Measurements from ENCODE around the gene ACVR1B. TPM values are rescaled to one million over a fixed set of nuclear protein-coding genes. Genes with fewer than 3 reads are reported as not detected.

Gene ACVR1B
- total and polyA plus RNA-seq, 2 of the 8 experiments (the other 6 are each of a cell fraction or from before 2014, with no cell fraction given), result 16.0 to 19.2 TPM

GRCh38 chr12:52044292-52044983 is 92.9 kb downstream of the ACVR1B start:
- Histone ChIP-seq H3K23me2 (ENCODE audit: low read depth, low read length) (no peaks in the 10 kb centered on the region), H3K36me3 (ENCODE audit: control insufficient read depth in 2 of 4, insufficient read depth in 4 of 4, low read length in 3 of 4) (no peaks in the 10 kb centered on the region; a peak in 2 of 8 replicates), H2BK15ac (ENCODE audit: low read length) (no peak overlapping the region), H3K4me1 (replicated peaks in 1 of 4; ENCODE audit: control insufficient read depth in 3 of 4, insufficient read depth in 4 of 4, low read length in 3 of 4) (peaks cover 0 to 3% (median 0%) of the 10 kb centered on the region in 4 experiments; a peak in 2 of 7 replicates), H3K4ac (replicated peaks; ENCODE audit: insufficient read length, low read depth, low read length) (no peak overlapping the region), H3K4me2 (ENCODE audit: insufficient read depth in 1 of 2, low read depth in 2 of 2, low read length in 2 of 2) (no peak overlapping the region), H3K79me1 (ENCODE audit: low read depth, low read length) (peaks cover 4% of the 10 kb centered on the region), H3K23ac (ENCODE audit: insufficient read length) (no peak overlapping the region), H3K9ac (replicated peaks in 1 of 4; ENCODE audit: extremely low read depth in 1 of 4, low read depth in 3 of 4, low read length in 3 of 4) (no peak overlapping the region; a peak in 1 of 7 replicates), H4K20me1 (replicated peaks in 1 of 2; ENCODE audit: control insufficient read depth in 1 of 2, insufficient read depth in 2 of 2, low read length in 2 of 2) (peaks cover 3 to 19% of the 10 kb centered on the region in 2 experiments), H2BK120ac (replicated peaks; ENCODE audit: low read depth, low read length) (no peak overlapping the region), H2BK5ac (ENCODE audit: low read depth, low read length) (no peak overlapping the region), H3K79me2 (ENCODE audit: control insufficient read depth in 1 of 2, insufficient read depth in 2 of 2, low read length in 2 of 2) (peaks cover 0 to 11% of the 10 kb centered on the region in 2 experiments; a peak in 1 of 4 replicates), H3K18ac (ENCODE audit: extremely low read depth, low read length) (no peak overlapping the region), H3K27me3 (replicated peaks in 1 of 4; ENCODE audit: control insufficient read depth in 3 of 4, extremely low read depth in 1 of 4, insufficient read depth in 3 of 4, low read length in 3 of 4) (peaks cover 0 to 10% (median 8%) of the 10 kb centered on the region in 4 experiments; a peak in 6 of 7 replicates), H3K9me3 (ENCODE audit: insufficient read depth in 2 of 2, low read depth in 1 of 2, low read length in 1 of 2) (no peaks in the 10 kb centered on the region), H4K5ac (ENCODE audit: insufficient read length, low read depth, low read length) (no peak overlapping the region), H2BK12ac (ENCODE audit: low read depth, low read length) (no peak overlapping the region), H3K27ac (ENCODE audit: low read depth, low read length) (no peak overlapping the region), H3K56ac (replicated peaks; ENCODE audit: insufficient read length, low read depth, low read length) (no peak overlapping the region), H3K14ac (ENCODE audit: insufficient read length) (no peak overlapping the region), H2AK5ac (ENCODE audit: low read depth, low read length) (no peak overlapping the region), H4K8ac (ENCODE audit: extremely low read depth, insufficient read depth, low read length) (0 out of 2 replicates have a peak overlapping the region, but pooled peaks have one; percentile 53), H2BK20ac (ENCODE audit: low read length) (no peak overlapping the region), H4K91ac (replicated peaks; ENCODE audit: insufficient read length, low read length) (no peak overlapping the region), H2AFZ (ENCODE audit: low read length) (no peak overlapping the region), H3K4me3 (ENCODE audit: extremely low read depth in 1 of 4, insufficient read depth in 2 of 4, low read depth in 3 of 4, low read length in 4 of 4) (no peak overlapping the region)
- POLR2A ChIA-PET (ENCODE audit: partially characterized antibody), result interaction anchor here (0.9 to 3.1 kb wide), 6 partner anchors 12 to 22 kb away, joined by 3 to 11 read pairs (median 4); no protein-coding TSS in a partner anchor
- TF ChIP-seq BRCA1 (IDR thresholded peaks at IDR 0.05; ENCODE audit: low read depth, low read length), result no peak
- no peak for TF ChIP-seq SAP30 (IDR thresholded peaks at IDR 0.05; ENCODE audit: insufficient read depth, insufficient replicate concordance, low read length)
- TF ChIP-seq KDM5A (IDR thresholded peaks at IDR 0.05; ENCODE audit: low read length), result no peak
- TF ChIP-seq JUND (IDR thresholded peaks at IDR 0.05; ENCODE audit: low read length), result no peak
- no peak for TF ChIP-seq RXRA (IDR thresholded peaks at IDR 0.05; ENCODE audit: insufficient read depth, low read depth, low read length)
- TF ChIP-seq POU5F1 (IDR thresholded peaks at IDR 0.05; ENCODE audit: low read depth, low read length), result no peak
- TF ChIP-seq SUZ12 (IDR thresholded peaks at IDR 0.05; ENCODE audit: low read length), result no peak
- 87% methylated on average over 16 of the region's 18 CpGs; no CpG with 5 or more reads in 1 of the 2 experiments for WGBS, 2 experiments (ENCODE audit: extremely low coverage in 1 of 2, insufficient coverage in 1 of 2, insufficient read length in 1 of 2, insufficient replicate concordance in 2 of 2, low coverage in 1 of 2, low lambda C conversion rate in 2 of 2, missing lambda C conversion rate in 1 of 2)
- CTCF ChIA-PET (ENCODE audit: partially characterized antibody), result interaction anchor here (0.5 to 15.8 kb wide), 12 partner anchors 14 to 333 kb away, joined by 3 to 294 read pairs (median 6); partner anchors contain the start of genes ATG101 and SMIM41
- DNase-seq (ENCODE audit: low read depth in 1 of 2, low spot score in 2 of 2) (no peak), FAIRE-seq (no peak)
